Measurements from ENCODE around the gene RBPJ.

DNA sequence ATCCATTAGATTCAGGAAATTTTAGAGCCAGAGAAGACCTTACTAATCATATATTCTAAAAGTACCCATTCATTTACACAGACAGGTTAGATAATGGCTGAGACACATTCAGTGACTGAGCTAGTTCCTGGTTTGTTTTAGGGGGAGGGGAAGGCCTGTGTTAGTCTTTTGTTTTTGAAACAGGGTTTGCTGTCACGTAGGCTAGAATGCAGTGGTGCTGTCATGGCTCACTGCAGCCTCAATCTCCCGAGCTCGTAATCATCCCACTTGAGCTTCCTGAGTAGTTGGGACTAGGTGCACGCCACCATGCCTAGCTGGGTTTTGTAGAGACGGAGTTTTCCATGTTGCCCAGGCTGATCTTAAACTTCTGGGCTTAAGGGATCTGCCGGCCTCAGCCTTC lies 10.1 kb downstream of the RBPJ start:
- TF ChIP-seq, protein P1, sequence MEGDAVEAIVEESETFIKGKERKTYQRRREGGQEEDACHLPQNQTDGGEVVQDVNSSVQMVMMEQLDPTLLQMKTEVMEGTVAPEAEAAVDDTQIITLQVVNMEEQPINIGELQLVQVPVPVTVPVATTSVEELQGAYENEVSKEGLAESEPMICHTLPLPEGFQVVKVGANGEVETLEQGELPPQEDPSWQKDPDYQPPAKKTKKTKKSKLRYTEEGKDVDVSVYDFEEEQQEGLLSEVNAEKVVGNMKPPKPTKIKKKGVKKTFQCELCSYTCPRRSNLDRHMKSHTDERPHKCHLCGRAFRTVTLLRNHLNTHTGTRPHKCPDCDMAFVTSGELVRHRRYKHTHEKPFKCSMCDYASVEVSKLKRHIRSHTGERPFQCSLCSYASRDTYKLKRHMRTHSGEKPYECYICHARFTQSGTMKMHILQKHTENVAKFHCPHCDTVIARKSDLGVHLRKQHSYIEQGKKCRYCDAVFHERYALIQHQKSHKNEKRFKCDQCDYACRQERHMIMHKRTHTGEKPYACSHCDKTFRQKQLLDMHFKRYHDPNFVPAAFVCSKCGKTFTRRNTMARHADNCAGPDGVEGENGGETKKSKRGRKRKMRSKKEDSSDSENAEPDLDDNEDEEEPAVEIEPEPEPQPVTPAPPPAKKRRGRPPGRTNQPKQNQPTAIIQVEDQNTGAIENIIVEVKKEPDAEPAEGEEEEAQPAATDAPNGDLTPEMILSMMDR (IDR thresholded peaks at IDR 0.05 in 8 of 11, conservative IDR thresholded peaks at IDR 0.05 in 3 of 11) = no peak
- no peak for TF ChIP-seq POLR2AphosphoS5 (IDR thresholded peaks at IDR 0.05)

Measured in spleen (tissue), 7 donors.